K562 (cell line): Measurements from ENCODE around the gene NELFE. TPM values are rescaled to one million over a fixed set of nuclear protein-coding genes. Genes with fewer than 3 reads are reported as not detected.

Experiments
- BHLHE40 ChIP-seq: IDR thresholded peaks from 2 replicates; pipeline ENCODE4 v1.6.1; 2011; ENCODE audit warnings: low read length, improper control_type of control experiment
- CBX8 ChIP-seq: fragments of 200-600 bp; sonication (generic); IDR thresholded peaks from 2 replicates; pipeline ENCODE4 v1.6.1; 2012; ENCODE audit warnings: borderline replicate concordance, mixed run types, low read depth, mild to moderate bottlenecking, moderate library complexity, mixed read lengths, low read length, control low read depth, inconsistent platforms; ENCODE audit not compliant: poor library complexity, severe bottlenecking; ENCODE audit errors: extremely low read depth
- NFXL1 ChIP-seq: fragments of 450-650 bp; formaldehyde crosslinking; IDR thresholded peaks from 2 replicates; pipeline ENCODE4 v1.4.0; 2021; ENCODE audit warnings: mild to moderate bottlenecking
- ZNF584 ChIP-seq: fragments of 200-800 bp; sonication (Bioruptor generic); IDR thresholded peaks from 2 replicates; pipeline ENCODE4 v1.6.1; 2016; ENCODE audit warnings: low read depth, mild to moderate bottlenecking, missing genetic modification characterization, missing compliant biosample characterization
- polyA plus RNA-seq, 8 experiments: library from polyadenylated mRNA; depleted of rRNA in 4 of 8; stranded (reverse) in 5 of 8; unstranded in 3 of 8; fragments of >200 nt; fragmentation: Nextera tagmentation in 2 of 8; fragmentation: Illumina TruSeq in 1 of 8; extraction: Ambion mirVana in 2 of 8; extraction: Trizol in 1 of 8; gene quantifications; 2 replicates each; pipeline versions ENCODE4 v1.2.1 to v1.2.3, GENCODE V29; 2011 to 2014; ENCODE audit warnings: inconsistent platforms in 1 of 8, missing spikeins in 1 of 8
- total RNA-seq, 7 experiments: library from RNA; depleted of rRNA in 6 of 7; stranded (reverse); fragments of >200 nt in 6 of 7; fragmentation: Illumina TruSeq in 2 of 7; extraction: Trizol in 2 of 7; gene quantifications; 2 replicates each; pipeline versions ENCODE4 v1.2.1 to v1.2.3, GENCODE V29; 2011 to 2021; ENCODE audit warnings: low replicate concordance in 1 of 7
- TF ChIP-seq, protein P1 (sequence below): fragments of 250-450 bp; sonication (Bioruptor Pico); IDR thresholded peaks from 2 replicates; pipeline ENCODE4 v1.4.0; 2020; ENCODE audit warnings: mild to moderate bottlenecking, moderate library complexity
- TF ChIP-seq, protein P2 (sequence below): sonication (generic); formaldehyde crosslinking; IDR thresholded peaks from 2 replicates; pipeline ENCODE4 v1.9.0; 2022; ENCODE audit warnings: mild to moderate bottlenecking, missing genetic modification reagents

Gene NELFE
- total and polyA plus RNA-seq, 9 of the 15 experiments (the other 6 are each of a cell fraction or from before 2014, with no cell fraction given) = 15.2 to 157 (median 91.5) TPM

DNA sequence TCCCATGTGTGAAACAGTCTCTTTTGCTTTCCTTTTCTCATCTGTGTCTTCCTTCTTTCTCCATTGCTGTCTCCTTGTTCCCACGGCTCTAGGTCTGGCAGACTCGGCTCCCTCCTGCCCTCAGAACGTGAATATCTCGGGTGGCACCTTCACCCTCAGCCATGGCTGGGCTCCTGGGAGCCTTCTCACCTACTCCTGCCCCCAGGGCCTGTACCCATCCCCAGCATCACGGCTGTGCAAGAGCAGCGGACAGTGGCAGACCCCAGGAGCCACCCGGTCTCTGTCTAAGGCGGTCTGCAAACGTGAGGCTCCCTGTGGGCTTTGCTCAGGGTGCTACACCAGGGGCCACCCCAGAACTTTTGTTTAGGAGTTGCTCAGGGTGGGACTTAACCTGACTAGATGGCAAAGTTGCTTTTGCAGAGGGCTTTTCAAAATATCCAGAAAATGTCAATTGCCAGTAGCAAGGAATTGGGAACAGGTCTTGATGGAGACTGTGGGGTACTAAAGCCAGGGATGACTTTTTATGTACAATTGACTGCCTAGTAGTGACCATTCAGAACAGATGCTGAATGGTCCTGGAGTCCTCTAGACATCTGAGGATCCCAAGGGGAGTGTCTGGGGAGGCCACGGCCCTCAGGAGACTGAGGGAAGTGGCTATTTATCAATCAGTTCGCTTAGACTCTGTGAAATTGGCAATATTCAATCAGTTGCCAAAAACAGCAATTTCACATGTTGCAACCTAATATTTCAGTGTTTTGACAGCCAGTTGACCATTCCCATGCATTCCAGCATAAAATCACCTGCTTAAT is 30.7 kb downstream of the NELFE start (continued):
- TF ChIP-seq ZNF584 (CRISPR knock-in tag) (no peak), CBX8 (no peak), BHLHE40 (no peak), NFXL1 (CRISPR knock-in tag) (no peak)
- TF ChIP-seq, protein P1, sequence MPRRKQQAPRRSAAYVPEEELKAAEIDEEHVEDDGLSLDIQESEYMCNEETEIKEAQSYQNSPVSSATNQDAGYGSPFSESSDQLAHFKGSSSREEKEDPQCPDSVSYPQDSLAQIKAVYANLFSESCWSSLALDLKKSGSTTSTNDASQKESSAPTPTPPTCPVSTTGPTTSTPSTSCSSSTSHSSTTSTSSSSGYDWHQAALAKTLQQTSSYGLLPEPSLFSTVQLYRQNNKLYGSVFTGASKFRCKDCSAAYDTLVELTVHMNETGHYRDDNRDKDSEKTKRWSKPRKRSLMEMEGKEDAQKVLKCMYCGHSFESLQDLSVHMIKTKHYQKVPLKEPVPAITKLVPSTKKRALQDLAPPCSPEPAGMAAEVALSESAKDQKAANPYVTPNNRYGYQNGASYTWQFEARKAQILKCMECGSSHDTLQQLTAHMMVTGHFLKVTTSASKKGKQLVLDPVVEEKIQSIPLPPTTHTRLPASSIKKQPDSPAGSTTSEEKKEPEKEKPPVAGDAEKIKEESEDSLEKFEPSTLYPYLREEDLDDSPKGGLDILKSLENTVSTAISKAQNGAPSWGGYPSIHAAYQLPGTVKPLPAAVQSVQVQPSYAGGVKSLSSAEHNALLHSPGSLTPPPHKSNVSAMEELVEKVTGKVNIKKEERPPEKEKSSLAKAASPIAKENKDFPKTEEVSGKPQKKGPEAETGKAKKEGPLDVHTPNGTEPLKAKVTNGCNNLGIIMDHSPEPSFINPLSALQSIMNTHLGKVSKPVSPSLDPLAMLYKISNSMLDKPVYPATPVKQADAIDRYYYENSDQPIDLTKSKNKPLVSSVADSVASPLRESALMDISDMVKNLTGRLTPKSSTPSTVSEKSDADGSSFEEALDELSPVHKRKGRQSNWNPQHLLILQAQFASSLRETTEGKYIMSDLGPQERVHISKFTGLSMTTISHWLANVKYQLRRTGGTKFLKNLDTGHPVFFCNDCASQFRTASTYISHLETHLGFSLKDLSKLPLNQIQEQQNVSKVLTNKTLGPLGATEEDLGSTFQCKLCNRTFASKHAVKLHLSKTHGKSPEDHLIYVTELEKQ (CRISPR knock-in tag) = no peak
- TF ChIP-seq, protein P2, sequence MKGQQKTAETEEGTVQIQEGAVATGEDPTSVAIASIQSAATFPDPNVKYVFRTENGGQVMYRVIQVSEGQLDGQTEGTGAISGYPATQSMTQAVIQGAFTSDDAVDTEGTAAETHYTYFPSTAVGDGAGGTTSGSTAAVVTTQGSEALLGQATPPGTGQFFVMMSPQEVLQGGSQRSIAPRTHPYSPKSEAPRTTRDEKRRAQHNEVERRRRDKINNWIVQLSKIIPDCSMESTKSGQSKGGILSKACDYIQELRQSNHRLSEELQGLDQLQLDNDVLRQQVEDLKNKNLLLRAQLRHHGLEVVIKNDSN (CRISPR knock-in tag) = no peak
- TF ChIP-seq, all 486 proteins: peak for 2
